Posterior vena cava (tissue), 2 donors: ENCODE measurements around the gene RCOR2. TPM values are rescaled to one million over a fixed set of nuclear protein-coding genes. Genes with fewer than 3 reads are reported as not detected.
"Not testable (repeated sequence)": the region's sequence is repeated elsewhere in the genome, so short reads cannot be mapped to it uniquely, and the experiment has no call there.

Experiments
- DNase-seq: peaks from one replicate; pipeline ENCODE4 v3.0.0-alpha.2; 2020; ENCODE audit warnings: low spot score
- intact Hi-C, 2 donors: fragments of 100-400 bp; cut with DNase I; formaldehyde crosslinking; loops; one replicate each; pipeline versions ENCODE4 v1.14.1 to v1.14.2; 2022 to 2023
- long read RNA-seq, 2 donors: library from polyadenylated mRNA; unstranded; transcript quantifications; one replicate each; pipeline ENCODE4 v2.0.0, GENCODE V29; 2020 to 2021
- total RNA-seq, 2 donors: library from RNA; stranded (reverse); fragmentation: NEBNext Ultra II Directional; extraction: Animal tissue kit (Norgen Biotek cat#: 25700); gene quantifications; one replicate each; pipeline ENCODE4 v1.2.1, GENCODE V29; 2021
- donor health status: DM: yes; HTN: yes; CAD: no.
- donor health status: DM: yes; HTN: yes; CAD: no.

Gene RCOR2
- total RNA-seq, result 1 to 10 TPM in 1 of 2 donors, under 1 TPM in 1; 0.95 to 2.7 TPM
- long read RNA-seq, donor 1, result 0 reads
- long read RNA-seq, donor 2, result 0 reads

- peak; percentile 93 for DNase-seq
- intact Hi-C loops, result no loop called here
Observed at GRCh38 chr11:63916837-63917691, at the start of gene RCOR2. TSS of gene RCOR2 (minus strand) at chr11:63917164. CDS start at chr11:63916456, 708 bp downstream.

DNA sequence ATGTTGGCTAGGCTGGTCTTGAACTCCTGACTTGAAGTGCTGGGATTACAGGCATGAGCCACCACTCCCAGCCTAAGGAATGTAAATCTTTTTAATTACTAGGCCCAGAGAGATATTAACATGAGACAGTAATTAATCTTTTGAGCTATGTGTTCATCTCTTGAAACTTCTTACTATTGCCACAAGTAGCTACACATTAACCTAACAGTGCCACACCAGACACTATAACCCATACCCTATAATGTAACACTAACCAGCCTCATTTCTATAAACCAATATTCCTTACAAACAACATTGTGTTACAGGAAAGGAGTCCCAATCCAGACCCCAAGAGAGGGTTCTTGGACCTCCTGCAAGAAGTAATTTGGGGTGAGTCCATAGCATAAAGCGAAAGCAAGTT, 49.5 kb upstream of the RCOR2 start:
- DNase-seq, result no peak
- intact Hi-C loops, result no loop called here

- intact Hi-C loops, DNase-seq: not testable (repeated sequence)
Observed at GRCh38 chr11:63963895-63964294, 46.9 kb upstream of the RCOR2 start.

DNA sequence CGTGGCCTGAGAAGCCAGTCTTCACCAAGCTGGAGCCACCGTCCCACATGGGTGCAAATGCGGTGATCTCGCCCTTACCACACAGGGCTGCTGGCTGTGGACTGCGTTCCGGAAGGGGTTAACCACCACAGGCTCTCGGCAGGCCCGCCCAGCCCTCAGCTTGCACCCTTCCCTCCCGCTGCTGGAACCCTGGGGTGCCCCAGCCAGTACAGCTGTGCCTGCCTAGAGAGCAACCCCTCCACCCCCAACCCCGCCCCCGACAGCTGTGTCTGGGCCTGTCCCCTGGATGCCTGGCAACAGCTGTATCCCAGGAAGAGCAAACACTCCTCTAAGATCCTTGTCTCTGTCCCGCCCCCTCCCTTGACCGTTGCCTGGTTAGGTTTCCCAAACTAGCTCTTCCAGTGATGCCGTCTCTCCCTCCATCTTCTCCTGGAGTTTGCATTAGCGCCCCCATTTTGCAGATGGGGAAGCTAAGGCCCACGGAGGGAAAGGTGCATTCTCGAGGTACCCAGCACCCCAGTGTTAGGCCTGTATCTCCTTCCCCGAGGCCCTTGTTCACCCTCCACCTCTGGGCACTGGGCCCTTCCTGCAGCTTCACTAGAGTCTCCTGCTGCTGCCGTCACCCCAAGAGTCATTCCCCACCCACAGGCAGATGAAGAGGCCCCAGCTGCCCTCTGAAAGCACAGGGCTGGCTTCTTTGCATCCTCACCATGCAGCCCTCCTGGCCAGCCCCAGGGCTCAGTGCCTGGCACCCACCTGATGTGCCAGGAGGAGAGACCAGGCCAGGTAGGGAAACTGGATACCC, 44.8 kb upstream of the RCOR2 start:
- DNase-seq, result no peak
- intact Hi-C loops, result no loop called here

GRCh38 chr11:63958008-63958407, 41.0 kb upstream of the RCOR2 start:
- intact Hi-C loops, result no loop called here
- no peak for DNase-seq

GRCh38 chr11:63952570-63952969, 35.6 kb upstream of the RCOR2 start:
- intact Hi-C loops, result no loop called here

GRCh38 chr11:63951779-63952536, 35.0 kb upstream of the RCOR2 start:
- intact Hi-C loops, result no loop called here

More at GRCh38 chr11:63952570-63952969, 35.6 kb upstream of the RCOR2 start:
- no peak for DNase-seq

GRCh38 chr11:63945477-63946163, 28.7 kb upstream of the RCOR2 start:
- peak; percentile 87 for DNase-seq
- intact Hi-C loops, result loop anchor here (1.0 kb wide), 2 partner anchors 108 to 109 kb away; no protein-coding TSS in a partner anchor

More at GRCh38 chr11:63951779-63952536, 35.0 kb upstream of the RCOR2 start:
- DNase-seq, result no peak

DNA sequence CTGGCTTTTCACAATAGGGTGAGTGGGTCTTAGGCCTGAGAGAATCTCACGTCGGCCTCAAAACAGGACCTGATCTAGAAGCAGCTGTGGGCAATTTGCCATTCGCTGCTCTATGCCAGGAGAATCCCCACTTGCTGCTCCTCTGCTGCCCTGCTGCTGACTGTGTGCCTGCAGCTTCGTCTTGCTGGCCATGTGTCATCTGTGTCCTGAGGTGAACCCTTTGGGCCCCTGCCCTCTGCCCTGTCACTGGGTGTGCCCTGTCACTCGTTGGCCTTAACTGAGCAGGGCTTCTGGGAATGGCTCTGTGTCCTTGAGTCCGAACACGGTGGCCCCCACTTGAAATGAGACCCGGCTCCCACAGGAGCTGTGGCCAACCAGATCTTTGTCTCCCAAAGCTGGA, 28.0 kb upstream of the RCOR2 start:
- no peak for DNase-seq
- intact Hi-C loops, result no loop called here

DNA sequence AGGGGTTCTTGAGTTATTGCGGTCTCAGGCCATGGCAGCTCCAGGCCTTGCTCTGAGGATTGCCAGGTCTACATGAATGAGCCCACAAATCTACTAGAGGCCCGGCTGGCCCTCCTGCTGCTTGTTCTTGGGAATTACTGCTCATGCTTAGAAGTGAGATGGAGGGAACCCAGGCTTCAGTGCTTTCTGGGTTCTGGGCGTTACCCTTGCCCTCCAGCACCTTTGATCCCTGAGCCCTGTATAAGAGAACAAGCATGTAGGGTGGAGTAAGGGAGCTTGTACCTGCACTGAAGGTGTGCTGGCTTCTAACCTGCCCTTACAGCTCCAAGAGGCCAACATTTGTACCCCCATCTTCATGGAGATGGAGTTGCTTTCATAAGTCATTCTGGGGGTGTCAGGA, 25.8 kb upstream of the RCOR2 start:
- DNase-seq, result no peak
- intact Hi-C loops, result no loop called here

DNA sequence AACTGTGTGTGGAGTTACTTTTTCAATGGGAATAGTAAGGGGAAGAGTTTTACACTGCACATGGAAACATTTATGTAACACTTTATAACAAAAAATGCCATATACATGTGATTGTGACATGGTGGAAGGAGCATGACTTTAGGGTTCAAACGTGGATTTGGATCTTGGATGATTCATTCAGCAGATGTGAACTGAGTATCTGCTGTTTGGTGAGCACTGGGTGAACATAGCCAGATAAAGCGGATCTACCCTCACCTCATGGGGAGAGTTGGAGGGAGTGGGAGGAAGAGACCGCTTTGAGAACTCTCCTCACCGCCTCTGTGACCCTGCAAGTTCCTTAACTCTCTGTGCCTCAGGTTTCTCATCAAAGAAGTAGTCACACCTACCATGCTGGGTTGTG, 24.9 kb upstream of the RCOR2 start:
- no peak for DNase-seq
- intact Hi-C loops, result no loop called here

DNA sequence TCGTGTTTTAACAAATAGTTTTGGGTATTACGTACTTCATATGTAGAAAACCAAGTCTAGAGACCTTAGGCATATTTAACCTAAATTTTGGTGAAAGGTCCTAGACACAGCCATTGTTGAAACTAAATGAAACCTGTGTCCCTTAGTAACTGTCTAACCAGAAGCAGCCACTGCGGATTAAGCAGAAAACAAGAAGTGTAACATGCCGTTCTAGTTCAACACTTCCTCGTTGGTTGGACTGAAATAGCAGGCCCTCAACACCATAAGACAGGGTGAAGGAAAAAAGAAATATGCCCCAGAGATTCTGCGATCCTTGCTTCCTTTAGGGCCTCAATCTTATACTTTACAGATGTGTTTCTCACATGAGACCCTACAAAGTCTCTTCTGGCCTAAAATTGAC, 23.8 kb upstream of the RCOR2 start:
- intact Hi-C loops, result no loop called here
- DNase-seq, result no peak

- peak; percentile 81 for DNase-seq
- intact Hi-C loops, result loop anchor here in 1 of 2 donors (1.0 kb wide), 1 partner anchor 29 kb away; no protein-coding TSS in a partner anchor
Observed at GRCh38 chr11:63939397-63939891, 22.5 kb upstream of the RCOR2 start.

- intact Hi-C loops, result loop anchor here in 1 of 2 donors (1.0 kb wide), 1 partner anchor 30 kb away; no protein-coding TSS in a partner anchor
- peak; percentile 96 for DNase-seq
Observed at GRCh38 chr11:63938479-63939396, 21.8 kb upstream of the RCOR2 start, which contains the start of gene NAA40. TSS of gene NAA40 (plus strand) at chr11:63939002. CDS start at chr11:63939097, 95 bp downstream.

DNA sequence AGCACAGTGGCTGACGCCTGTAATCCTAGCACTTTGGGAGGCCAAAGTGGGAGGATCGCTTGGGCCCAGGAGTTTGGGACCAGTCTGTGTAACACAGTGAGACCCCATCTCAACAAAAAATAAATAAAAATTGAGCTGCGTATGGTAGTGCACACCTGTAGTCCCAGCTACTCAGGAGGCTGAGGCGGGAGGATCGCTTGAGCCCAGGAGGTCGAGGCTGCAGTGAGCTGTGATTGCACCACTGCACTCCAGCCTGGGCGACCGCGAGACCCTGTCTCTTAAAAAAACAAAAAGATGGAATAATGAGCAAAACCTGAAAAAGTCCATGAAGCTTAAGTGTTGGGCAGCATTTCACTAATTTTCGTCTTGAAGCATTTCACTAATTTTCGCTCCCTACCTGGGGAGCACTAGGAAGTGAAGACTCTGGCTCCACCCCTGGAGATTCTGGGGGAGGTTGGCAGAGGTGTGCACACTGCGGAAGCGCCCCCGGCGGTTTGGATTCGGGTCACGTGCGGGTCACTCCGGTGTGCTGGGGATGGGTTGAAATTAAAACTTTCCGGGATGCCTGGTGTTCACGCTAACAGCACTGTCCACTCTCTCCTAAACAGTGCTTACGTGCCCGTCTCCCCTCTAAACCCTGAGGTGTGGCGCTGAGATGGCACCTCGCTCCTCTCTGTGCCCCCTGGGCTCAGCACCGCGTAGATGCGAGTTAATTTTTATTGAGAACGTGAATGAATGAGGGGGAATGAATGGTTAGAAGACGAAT, 20.9 kb upstream of the RCOR2 start:
- no peak for DNase-seq
- intact Hi-C loops, result no loop called here

DNA sequence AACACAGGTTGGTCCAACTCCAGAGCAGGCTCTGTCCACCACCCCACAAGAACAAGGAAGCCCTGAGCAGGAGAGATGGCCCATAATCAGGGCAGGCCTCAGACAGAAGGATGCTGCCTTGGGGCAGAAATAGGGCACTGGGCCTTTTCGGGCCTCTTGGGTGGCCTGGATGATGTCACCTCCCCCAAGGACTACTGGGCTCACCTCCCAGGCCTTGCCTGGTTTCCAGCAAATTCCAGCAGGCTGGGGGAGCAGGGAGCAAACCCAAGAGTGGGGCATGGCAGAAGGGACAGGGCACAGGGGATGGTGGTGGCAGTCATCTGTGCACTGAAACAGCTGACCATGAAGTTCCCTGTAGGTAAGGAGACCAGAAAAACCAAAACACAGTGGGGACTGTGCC, 16.5 kb upstream of the RCOR2 start:
- DNase-seq, result no peak
- intact Hi-C loops, result no loop called here

DNA sequence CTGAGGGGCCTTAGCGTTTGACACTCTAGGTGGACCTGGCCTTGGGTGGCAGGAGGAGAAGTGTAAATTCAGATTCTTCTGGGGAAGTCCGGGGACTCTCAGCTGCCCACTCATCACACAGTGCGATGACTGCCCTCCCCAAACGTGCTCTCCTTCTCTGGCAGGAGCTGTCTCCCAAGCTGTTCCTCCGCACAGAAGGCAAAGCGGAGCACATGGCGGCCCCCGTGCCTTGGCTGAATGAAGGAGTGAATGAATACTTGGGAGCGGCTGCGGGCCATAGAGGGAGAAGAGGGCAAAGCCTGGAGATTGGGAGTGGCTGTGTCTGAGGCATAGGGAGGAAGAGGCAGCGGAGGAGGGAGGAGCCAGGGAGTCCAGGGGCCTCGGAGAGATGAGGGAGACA, 14.9 kb upstream of the RCOR2 start:
- intact Hi-C loops, result no loop called here
- DNase-seq, result no peak
